AG04450 (cell line): ENCODE data around the gene THAP9. TPM values are rescaled to one million over a fixed set of nuclear protein-coding genes. Genes with fewer than 3 reads are reported as not detected.

Source experiments
- CTCF ChIA-PET: fragments of 300-600, 350-600 bp; formaldehyde crosslinking; extraction: SDS; loops from one replicate; lab custom pipeline; 2022; ENCODE audit warnings: antibody characterized with exemption, inconsistent platforms; lab: Charles Lee
- POLR2A ChIA-PET: fragments of 350-600 bp; formaldehyde crosslinking; extraction: SDS; loops from one replicate; lab custom pipeline; 2021; ENCODE audit warnings: antibody characterized with exemption, inconsistent platforms; lab: Yijun Ruan, JAX
- DNase-seq: peaks from one replicate; pipeline ENCODE4 v3.0.0-alpha.2; 2011; ENCODE audit warnings: low read depth, low spot score
- H3K27ac ChIP-seq: one replicate; pipeline ENCODE4 v1.5.1; 2012; ENCODE audit warnings: low read depth, low read length, control low read depth
- H3K27me3 ChIP-seq: one replicate; pipeline ENCODE4 v1.6.0; 2012; ENCODE audit warnings: low read length; ENCODE audit not compliant: control insufficient read depth, insufficient read depth
- H3K4me3 ChIP-seq: 2 replicates; pipeline ENCODE4 v1.5.1; 2011; ENCODE audit warnings: mild to moderate bottlenecking, low read depth, low read length, control low read depth
- H3K9me3 ChIP-seq: 2 replicates; pipeline ENCODE4 v1.5.1; 2012; ENCODE audit warnings: low read length; ENCODE audit not compliant: control insufficient read depth, insufficient read depth
- CTCF ChIP-seq: IDR thresholded peaks from 2 replicates; pipeline ENCODE4 v1.5.1; 2011; ENCODE audit warnings: low read depth, low read length, control low read depth, inconsistent platforms
- polyA plus RNA-seq: library from polyadenylated mRNA; depleted of rRNA; stranded (reverse); fragments of >200 nt; gene quantifications from 2 replicates; pipeline ENCODE4 v1.2.3, GENCODE V29; 2011

Gene THAP9
- polyA plus RNA-seq, 1 experiment = 3.2 TPM

GRCh38 chr4:82951196-82951595 is 50.7 kb downstream of the THAP9 start:
- no peak for TF ChIP-seq CTCF
- Histone ChIP-seq H3K27ac (no peak overlapping the region), H3K27me3 (no peaks in the 10 kb centered on the region), H3K4me3 (no peak overlapping the region), H3K9me3 (no peaks in the 10 kb centered on the region)
- ChIA-PET POLR2A (no interaction called here), CTCF (interaction anchor here (1.1 kb wide), 1 partner anchor 123 kb away, joined by 3 read pairs; no protein-coding TSS in a partner anchor)
- no peak for DNase-seq

- TF ChIP-seq CTCF = no peak
- ChIA-PET CTCF (no interaction called here), POLR2A (no interaction called here)
- no peak for DNase-seq
- Histone ChIP-seq H3K27me3 (no peaks in the 10 kb centered on the region), H3K27ac (no peak overlapping the region), H3K9me3 (no peaks in the 10 kb centered on the region), H3K4me3 (no peak overlapping the region)
Measured at GRCh38 chr4:82954212-82954611, 53.7 kb downstream of the THAP9 start.

- ChIA-PET CTCF (no interaction called here), POLR2A (no interaction called here)
- no peak for DNase-seq
- Histone ChIP-seq H3K27ac (no peak overlapping the region), H3K4me3 (no peak overlapping the region), H3K9me3 (no peaks in the 10 kb centered on the region), H3K27me3 (no peaks in the 10 kb centered on the region)
- TF ChIP-seq CTCF = no peak
Measured at GRCh38 chr4:82957045-82957444, 56.5 kb downstream of the THAP9 start.

- Histone ChIP-seq H3K9me3 (no peaks in the 10 kb centered on the region), H3K4me3 (no peak overlapping the region), H3K27ac (no peak overlapping the region), H3K27me3 (no peaks in the 10 kb centered on the region)
- CTCF ChIA-PET = no interaction called here
- no peak for DNase-seq
- POLR2A ChIA-PET = no interaction called here
- TF ChIP-seq CTCF = no peak
Measured at GRCh38 chr4:82965763-82966162, 65.2 kb downstream of the THAP9 start.

GRCh38 chr4:82968972-82969371 is 68.4 kb downstream of the THAP9 start:
- POLR2A ChIA-PET = no interaction called here
- Histone ChIP-seq H3K27ac (no peak overlapping the region), H3K4me3 (no peak overlapping the region), H3K27me3 (no peaks in the 10 kb centered on the region), H3K9me3 (no peaks in the 10 kb centered on the region)
- CTCF ChIA-PET = interaction anchor here (0.9 kb wide), 1 partner anchor 19 kb away, joined by 5 read pairs; no protein-coding TSS in a partner anchor
- DNase-seq = no peak
- no peak for TF ChIP-seq CTCF
